Neuronal stem cell (in vitro differentiated cells): Measurements from ENCODE around the gene UBAC1.

Experiments
- DNase-seq: peaks from one replicate; pipeline ENCODE4 v3.0.0-alpha.2; 2013; ENCODE audit warnings: low spot score
- H2AFZ ChIP-seq: one replicate; pipeline ENCODE4 v1.6.1; 2013; ENCODE audit warnings: mild to moderate bottlenecking, low read length, inconsistent platforms
- H2AK5ac ChIP-seq: 2 replicates; pipeline ENCODE4 v1.6.1; 2013; ENCODE audit warnings: low read depth, mild to moderate bottlenecking, inconsistent platforms, low read length, moderate library complexity, mixed read lengths
- H2BK120ac ChIP-seq: 2 replicates; pipeline ENCODE4 v1.6.1; 2013; ENCODE audit warnings: low read depth, mild to moderate bottlenecking, inconsistent platforms, low read length, moderate library complexity, mixed read lengths
- H2BK12ac ChIP-seq: one replicate; pipeline ENCODE4 v1.6.1; 2013; ENCODE audit warnings: low read length, inconsistent platforms
- H2BK15ac ChIP-seq: 2 replicates; pipeline ENCODE4 v1.6.1; 2013; ENCODE audit warnings: mild to moderate bottlenecking, low read length, inconsistent platforms, mixed read lengths
- H2BK5ac ChIP-seq: one replicate; pipeline ENCODE4 v1.6.1; 2013; ENCODE audit warnings: inconsistent platforms, mild to moderate bottlenecking, low read length, moderate library complexity
- H3K14ac ChIP-seq: one replicate; pipeline ENCODE4 v1.6.1; 2013; ENCODE audit warnings: low read length, inconsistent platforms
- H3K18ac ChIP-seq: 2 replicates; pipeline ENCODE4 v1.6.1; 2013; ENCODE audit warnings: low read length, inconsistent platforms
- H3K23ac ChIP-seq: 2 replicates; pipeline ENCODE4 v1.6.1; 2013; ENCODE audit warnings: low read depth, mild to moderate bottlenecking, mixed read lengths, low read length, inconsistent platforms; ENCODE audit not compliant: poor library complexity
- H3K27ac ChIP-seq: replicated peaks from 3 replicates; pipeline ENCODE4 v1.5.1; 2013; ENCODE audit warnings: low read length, inconsistent platforms
- H3K27me3 ChIP-seq, 3 experiments: 2 replicates each; pipeline ENCODE4 v1.6.1; 2013; ENCODE audit warnings: low read length in 3 of 3, mild to moderate bottlenecking in 2 of 3, inconsistent platforms in 1 of 3, low read depth in 1 of 3, mixed read lengths in 1 of 3, moderate library complexity in 1 of 3; ENCODE audit not compliant: control insufficient read depth in 3 of 3, insufficient read depth in 3 of 3
- H3K36me3 ChIP-seq, 2 donors: replicated peaks in 1 of 2; 2 replicates each; pipeline ENCODE4 v1.6.1; 2013; ENCODE audit warnings: low read length in 2 of 2; ENCODE audit not compliant: control insufficient read depth in 2 of 2, insufficient read depth in 2 of 2
- H3K4ac ChIP-seq: 2 replicates; pipeline ENCODE4 v1.6.1; 2013; ENCODE audit warnings: inconsistent platforms, mild to moderate bottlenecking, low read length, moderate library complexity
- H3K4me1 ChIP-seq, 2 donors: 1 replicate in 1 of 2; 2 replicates in 1 of 2; pipeline ENCODE4 v1.6.1; 2013; ENCODE audit warnings: low read length in 2 of 2, low read depth in 1 of 2; ENCODE audit not compliant: control insufficient read depth in 2 of 2, insufficient read depth in 1 of 2
- H3K4me2 ChIP-seq: one replicate; pipeline ENCODE4 v1.6.1; 2013; ENCODE audit warnings: mild to moderate bottlenecking, low read length, inconsistent platforms; ENCODE audit not compliant: insufficient read depth, poor library complexity, severe bottlenecking
- H3K4me3 ChIP-seq, 2 donors: 2 replicates each; pipeline ENCODE4 v1.5.1; 2013; ENCODE audit warnings: low read length in 2 of 2, mild to moderate bottlenecking in 2 of 2, inconsistent platforms in 1 of 2, moderate library complexity in 1 of 2
- H3K79me1 ChIP-seq: one replicate; pipeline ENCODE4 v1.6.1; 2013; ENCODE audit warnings: low read depth, mild to moderate bottlenecking, inconsistent platforms, low read length, moderate library complexity
- H3K9ac ChIP-seq: one replicate; pipeline ENCODE4 v1.6.1; 2013; ENCODE audit warnings: mild to moderate bottlenecking, low read depth, low read length, inconsistent platforms; ENCODE audit not compliant: poor library complexity
- H3K9me3 ChIP-seq, 2 donors: replicated peaks in 1 of 2; 2 replicates each; pipeline versions ENCODE3 to v1.6.1; 2013; ENCODE audit warnings: low read length in 2 of 2, mild to moderate bottlenecking in 2 of 2, inconsistent platforms in 1 of 2, low read depth in 1 of 2, mixed read lengths in 1 of 2, moderate library complexity in 1 of 2; ENCODE audit not compliant: control insufficient read depth in 2 of 2, insufficient read depth in 1 of 2
- H4K8ac ChIP-seq: one replicate; pipeline ENCODE4 v1.6.1; 2013; ENCODE audit warnings: low read depth, mild to moderate bottlenecking, inconsistent platforms, low read length, moderate library complexity
- H4K91ac ChIP-seq: one replicate; pipeline ENCODE4 v1.6.1; 2013; ENCODE audit warnings: low read length, low read depth, mild to moderate bottlenecking, inconsistent platforms; ENCODE audit not compliant: poor library complexity
- WGBS, 2 donors: extraction: QIAGEN DNeasy Blood & Tissue Kit; methylation state at CpG; one replicate each; pipeline ENCODE4 v1.1.7; 2013; ENCODE audit warnings: missing lambda C conversion rate in 2 of 2, mixed read lengths in 1 of 2; ENCODE audit not compliant: insufficient read length in 2 of 2, insufficient replicate concordance in 1 of 2; ENCODE audit errors: extremely low coverage in 2 of 2; 5-methylcytosine and 5-hydroxymethylcytosine counted together

UBAC1 gene

GRCh38 chr9:135978642-135979546 is 17.7 kb upstream of the UBAC1 start:
- Histone ChIP-seq H3K9ac (no peak overlapping the region), H2BK120ac (peak overlapping the region; percentile 81), H2BK15ac (peak overlapping the region; percentile 4), H3K27ac (no peak overlapping the region), H2BK12ac (no peak overlapping the region), H3K27me3 (peaks cover 0 to 38% (median 0%) of the 10 kb centered on the region in 3 experiments), H2BK5ac (no peak overlapping the region), H3K23ac (no peak overlapping the region), H2AFZ (peak overlapping the region; percentile 22), H4K8ac (peak overlapping the region; percentile 43), H3K36me3 (no peaks in the 10 kb centered on the region), H3K4me3 (no peak overlapping the region), H3K9me3 (no peaks in the 10 kb centered on the region), H3K4ac (no peak overlapping the region), H3K18ac (peak overlapping the region; percentile 24), H3K14ac (no peak overlapping the region), H2AK5ac (peak overlapping the region; percentile 92), H3K4me1 (peaks cover 6 to 10% of the 10 kb centered on the region in 2 donors), H4K91ac (no peak overlapping the region), H3K4me2 (no peak overlapping the region), H3K79me1 (peaks cover 5% of the 10 kb centered on the region)
- no peak for DNase-seq
- whole genome bisulfite sequencing, 2 donors = no CpG with 5 or more reads among the region's 20 CpGs

- no CpG with 5 or more reads among the region's 13 CpGs for WGBS, 2 donors
- H3K4me2 ChIP-seq = no peak overlapping the region
- H2BK12ac ChIP-seq = no peak overlapping the region
- peak overlapping the region; percentile 22 for H3K23ac ChIP-seq
- H3K36me3 ChIP-seq = no peaks in the 10 kb centered on the region
- peaks cover 6 to 10% of the 10 kb centered on the region in 2 donors for H3K4me1 ChIP-seq
- peaks cover 0 to 18% (median 0%) of the 10 kb centered on the region in 3 experiments for H3K27me3 ChIP-seq
- no peak overlapping the region for H2BK120ac ChIP-seq
- H3K18ac ChIP-seq = peak overlapping the region; percentile 74
- no peak overlapping the region for H3K27ac ChIP-seq
- no peaks in the 10 kb centered on the region for H3K9me3 ChIP-seq
- peak overlapping the region; percentile 81 for H2BK15ac ChIP-seq
- H3K9ac ChIP-seq = no peak overlapping the region
- H3K79me1 ChIP-seq = peaks cover 5% of the 10 kb centered on the region
- DNase-seq = no peak
- peak overlapping the region; percentile 53 for H2AK5ac ChIP-seq
- no peak overlapping the region for H3K4me3 ChIP-seq
- H2AFZ ChIP-seq = peak overlapping the region; percentile 65
- no peak overlapping the region for H4K91ac ChIP-seq
- no peak overlapping the region for H3K4ac ChIP-seq
- H4K8ac ChIP-seq = no peak overlapping the region
- no peak overlapping the region for H3K14ac ChIP-seq
- H2BK5ac ChIP-seq = peak overlapping the region; percentile 60
These were observed 15.8 kb upstream of the UBAC1 start for GRCh38 chr9:135976944-135977343.

GRCh38 chr9:135976531-135976930 is 15.4 kb upstream of the UBAC1 start:
- Histone ChIP-seq H3K14ac (no peak overlapping the region), H3K27me3 (peaks cover 0 to 18% (median 0%) of the 10 kb centered on the region in 3 experiments), H2AFZ (peak overlapping the region; percentile 65), H3K9me3 (no peaks in the 10 kb centered on the region), H3K36me3 (no peaks in the 10 kb centered on the region), H2BK12ac (no peak overlapping the region), H3K18ac (no peak overlapping the region), H3K9ac (no peak overlapping the region), H2BK120ac (no peak overlapping the region), H3K4me2 (no peak overlapping the region), H2BK15ac (peak overlapping the region; percentile 77), H3K23ac (no peak overlapping the region), H2BK5ac (no peak overlapping the region), H3K4ac (no peak overlapping the region), H3K4me1 (peaks cover 6 to 10% of the 10 kb centered on the region in 2 donors), H3K4me3 (no peak overlapping the region), H2AK5ac (peak overlapping the region; percentile 53), H4K91ac (no peak overlapping the region), H3K79me1 (peaks cover 5% of the 10 kb centered on the region), H4K8ac (no peak overlapping the region), H3K27ac (no peak overlapping the region)
- no CpG with 5 or more reads among the region's 13 CpGs for WGBS, 2 donors
- DNase-seq = no peak

GRCh38 chr9:135975834-135976233 is 14.7 kb upstream of the UBAC1 start:
- no peak overlapping the region for H4K8ac ChIP-seq
- H2BK15ac ChIP-seq = no peak overlapping the region
- no peak overlapping the region for H3K27ac ChIP-seq
- H3K36me3 ChIP-seq = no peaks in the 10 kb centered on the region
- H2BK5ac ChIP-seq = no peak overlapping the region
- no peak overlapping the region for H3K4me3 ChIP-seq
- H2BK12ac ChIP-seq = no peak overlapping the region
- WGBS, 2 donors = no CpG with 5 or more reads among the region's 10 CpGs
- H3K14ac ChIP-seq = no peak overlapping the region
- H3K4me1 ChIP-seq = peaks cover 6 to 15% of the 10 kb centered on the region in 2 donors
- no peaks in the 10 kb centered on the region for H3K9me3 ChIP-seq
- H2AK5ac ChIP-seq = no peak overlapping the region
- DNase-seq = no peak
- no peak overlapping the region for H2BK120ac ChIP-seq
- H3K9ac ChIP-seq = no peak overlapping the region
- H3K79me1 ChIP-seq = peaks cover 5% of the 10 kb centered on the region
- peaks cover 0 to 15% (median 0%) of the 10 kb centered on the region in 3 experiments for H3K27me3 ChIP-seq
- H3K23ac ChIP-seq = no peak overlapping the region
- H3K4ac ChIP-seq = no peak overlapping the region
- no peak overlapping the region for H3K18ac ChIP-seq
- H2AFZ ChIP-seq = no peak overlapping the region
- H3K4me2 ChIP-seq = no peak overlapping the region
- no peak overlapping the region for H4K91ac ChIP-seq
